Ishikawa (cell line): ENCODE data around the gene ACER3.

Experiments used
- EGR1 ChIP-seq: IDR thresholded peaks from 2 replicates; pipeline ENCODE4 v1.6.1; 2012
- FOXM1 ChIP-seq: IDR thresholded peaks from 2 replicates; pipeline ENCODE4 v1.6.1; 2012; ENCODE audit warnings: low read depth, borderline replicate concordance
- RAD21 ChIP-seq: IDR thresholded peaks from 2 replicates; pipeline ENCODE4 v1.6.1; 2012; ENCODE audit warnings: low read depth
- TAF1 ChIP-seq: IDR thresholded peaks from 2 replicates; pipeline ENCODE4 v1.6.1; 2012; ENCODE audit warnings: low read depth, mild to moderate bottlenecking
- ZBTB7A ChIP-seq: IDR thresholded peaks from 2 replicates; pipeline ENCODE4 v1.6.1; 2012; ENCODE audit warnings: low read depth

- TF ChIP-seq RAD21 (no peak), FOXM1 (no peak), TAF1 (no peak), EGR1 (no peak), ZBTB7A (no peak)
Measured at GRCh38 chr11:77030834-77031414, 170.2 kb downstream of the ACER3 start.
